ENCODE measurements around the gene G6PC2.

DNA sequence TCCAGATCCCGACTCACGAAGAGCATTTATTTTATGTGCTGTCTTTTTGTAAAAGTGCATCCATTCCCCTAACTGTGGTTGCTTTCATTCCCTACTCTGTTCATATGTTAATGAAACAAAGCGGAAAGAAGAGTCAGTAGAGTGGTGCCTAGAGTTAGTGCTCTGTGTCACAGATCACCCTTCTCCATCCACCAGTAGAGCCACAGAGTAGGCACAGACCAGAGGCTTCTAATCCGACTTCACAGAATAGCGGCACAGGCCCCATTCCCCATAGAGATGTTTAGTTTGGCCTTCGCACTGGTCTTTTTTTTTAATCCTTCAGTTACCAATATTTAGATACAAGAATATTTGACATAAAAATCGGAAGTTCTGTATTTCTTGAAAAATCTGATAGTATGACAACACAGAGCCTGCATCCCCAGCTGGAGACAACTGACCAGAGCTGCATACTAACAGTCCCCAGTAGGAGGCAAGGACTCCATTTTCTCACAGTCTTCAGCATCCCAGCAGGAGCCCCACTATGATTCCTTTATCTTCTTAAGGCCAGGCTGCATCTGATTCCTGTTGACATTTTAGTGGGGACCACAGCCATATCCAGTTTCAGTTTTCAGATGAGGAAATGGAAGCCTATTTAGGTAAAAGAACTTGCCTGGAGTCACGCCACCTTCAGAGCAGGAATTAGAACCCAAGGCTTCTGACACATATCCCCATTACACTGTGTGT lies 7.0 kb downstream of the G6PC2 start:
- TF ChIP-seq, protein P1, sequence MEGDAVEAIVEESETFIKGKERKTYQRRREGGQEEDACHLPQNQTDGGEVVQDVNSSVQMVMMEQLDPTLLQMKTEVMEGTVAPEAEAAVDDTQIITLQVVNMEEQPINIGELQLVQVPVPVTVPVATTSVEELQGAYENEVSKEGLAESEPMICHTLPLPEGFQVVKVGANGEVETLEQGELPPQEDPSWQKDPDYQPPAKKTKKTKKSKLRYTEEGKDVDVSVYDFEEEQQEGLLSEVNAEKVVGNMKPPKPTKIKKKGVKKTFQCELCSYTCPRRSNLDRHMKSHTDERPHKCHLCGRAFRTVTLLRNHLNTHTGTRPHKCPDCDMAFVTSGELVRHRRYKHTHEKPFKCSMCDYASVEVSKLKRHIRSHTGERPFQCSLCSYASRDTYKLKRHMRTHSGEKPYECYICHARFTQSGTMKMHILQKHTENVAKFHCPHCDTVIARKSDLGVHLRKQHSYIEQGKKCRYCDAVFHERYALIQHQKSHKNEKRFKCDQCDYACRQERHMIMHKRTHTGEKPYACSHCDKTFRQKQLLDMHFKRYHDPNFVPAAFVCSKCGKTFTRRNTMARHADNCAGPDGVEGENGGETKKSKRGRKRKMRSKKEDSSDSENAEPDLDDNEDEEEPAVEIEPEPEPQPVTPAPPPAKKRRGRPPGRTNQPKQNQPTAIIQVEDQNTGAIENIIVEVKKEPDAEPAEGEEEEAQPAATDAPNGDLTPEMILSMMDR (IDR thresholded peaks at IDR 0.05): no peak
- no peak for TF ChIP-seq EP300 (IDR thresholded peaks at IDR 0.05)

Measured in ovary (tissue), 3 donors.